GM13976 (cell line): Measurements from ENCODE around the gene TRPC4AP.
"Not testable (repeated sequence)": the region's sequence is repeated elsewhere in the genome, so short reads cannot be mapped to it uniquely, and the experiment has no call there.

ENCODE experiments used
- DNase-seq: peaks from one replicate; pipeline ENCODE4 v3.0.0; 2012; ENCODE audit warnings: low spot score
- CTCF ChIP-seq: IDR thresholded peaks from 2 replicates; pipeline ENCODE4 v1.5.1; 2012; ENCODE audit warnings: borderline replicate concordance, mild to moderate bottlenecking; ENCODE audit not compliant: insufficient read depth; ENCODE audit errors: extremely low read depth, missing control alignments, control extremely low read depth
- in situ Hi-C: fragments of 300-500 bp; cut with MboI; formaldehyde crosslinking; loops from one replicate; pipeline ENCODE4 v1.12.0; 2022; ENCODE audit warnings: low sequenced_read_pairs, mixed read lengths, inconsistent platforms; ENCODE audit not compliant: unreplicated experiment

TRPC4AP gene

GRCh38 chr20:35077341-35077740, 15.3 kb downstream of the TRPC4AP start:
- in situ Hi-C loops: no loop called here
- no peak for TF ChIP-seq CTCF
- DNase-seq: no peak

GRCh38 chr20:35071436-35072153, 21.0 kb downstream of the TRPC4AP start:
- in situ Hi-C loops: not testable (repeated sequence)

GRCh38 chr20:35066194-35066593, 26.4 kb downstream of the TRPC4AP start:
- no peak for TF ChIP-seq CTCF
- in situ Hi-C loops: no loop called here

More at GRCh38 chr20:35071436-35072153, 21.0 kb downstream of the TRPC4AP start:
- not testable (repeated sequence) for DNase-seq

GRCh38 chr20:35065181-35065580, 27.4 kb downstream of the TRPC4AP start:
- no peak for TF ChIP-seq CTCF

More at GRCh38 chr20:35066194-35066593, 26.4 kb downstream of the TRPC4AP start:
- no peak for DNase-seq

DNA sequence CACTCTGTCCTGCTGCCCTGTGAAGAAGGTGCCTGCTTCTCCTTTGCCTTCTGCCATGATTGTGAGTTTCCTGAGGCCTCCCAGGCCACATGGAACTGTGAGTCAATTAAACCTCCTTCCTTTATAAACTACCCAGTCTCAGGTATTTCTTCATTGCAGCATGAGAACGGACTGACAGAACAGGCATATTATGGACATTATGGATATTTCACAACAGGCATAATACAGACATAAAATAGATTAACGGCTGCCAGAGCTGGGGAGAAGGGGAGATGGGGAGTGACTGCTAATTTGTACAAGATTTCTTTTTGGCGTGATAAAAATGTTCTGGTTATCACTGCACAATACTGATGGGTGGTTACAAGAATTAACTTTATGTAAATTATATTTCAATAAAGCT, 29.4 kb downstream of the TRPC4AP start:
- in situ Hi-C loops: no loop called here
- no peak for TF ChIP-seq CTCF
- DNase-seq: no peak

More at GRCh38 chr20:35065181-35065580, 27.4 kb downstream of the TRPC4AP start:
- in situ Hi-C loops: no loop called here
- no peak for DNase-seq

GRCh38 chr20:35062478-35062877, 30.1 kb downstream of the TRPC4AP start:
- TF ChIP-seq CTCF: no peak
- in situ Hi-C loops: no loop called here
- DNase-seq: no peak

DNA sequence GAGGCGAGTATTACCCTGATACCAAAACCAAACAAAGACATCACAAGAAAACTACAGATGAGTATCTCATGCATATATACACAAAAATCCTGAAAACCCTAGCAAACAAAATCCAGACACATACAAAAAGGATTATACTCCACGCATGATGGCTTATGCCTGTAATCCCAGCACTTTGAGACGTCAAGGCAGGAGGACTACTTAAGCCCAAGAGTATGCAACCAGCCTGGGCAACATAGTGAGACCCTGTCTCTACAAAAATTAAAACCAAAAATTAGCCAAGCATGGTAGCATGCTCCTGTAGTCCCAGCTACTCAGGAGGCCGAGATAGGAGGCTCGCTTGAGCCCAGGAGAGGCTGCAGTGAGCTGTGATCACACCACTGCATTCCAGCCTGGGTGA, 32.4 kb downstream of the TRPC4AP start:
- in situ Hi-C loops: no loop called here
- TF ChIP-seq CTCF: no peak
- DNase-seq: no peak
